H9 (cell line): ENCODE data around the gene PXDN. TPM values are rescaled to one million over a fixed set of nuclear protein-coding genes. Genes with fewer than 3 reads are reported as not detected.
"Not testable (repeated sequence)": the region's sequence is repeated elsewhere in the genome, so short reads cannot be mapped to it uniquely, and the experiment has no call there.

ENCODE experiments used
- DNase-seq: peaks from one replicate; pipeline ENCODE4 v3.0.0-alpha.2; 2017
- H2AFZ ChIP-seq: one replicate; pipeline ENCODE4 v1.6.1; 2013; ENCODE audit warnings: mild to moderate bottlenecking, low read length, control low read depth, moderate library complexity
- H2AK5ac ChIP-seq: 2 replicates; pipeline ENCODE4 v1.6.1; 2013; ENCODE audit warnings: low read length, control low read depth, mixed read lengths; ENCODE audit not compliant: insufficient read length
- H2BK120ac ChIP-seq: one replicate; pipeline ENCODE4 v1.6.1; 2013; ENCODE audit warnings: low read depth, mild to moderate bottlenecking, low read length, control low read depth, inconsistent platforms; ENCODE audit not compliant: poor library complexity, severe bottlenecking
- H2BK12ac ChIP-seq: 2 replicates; pipeline ENCODE4 v1.6.1; 2013; ENCODE audit warnings: low read length, control low read depth, mixed read lengths, low read depth; ENCODE audit not compliant: insufficient read length
- H2BK15ac ChIP-seq: 2 replicates; pipeline ENCODE4 v1.6.1; 2013; ENCODE audit warnings: low read depth, low read length, control low read depth
- H2BK20ac ChIP-seq: one replicate; pipeline ENCODE4 v1.6.1; 2013; ENCODE audit warnings: low read depth, mild to moderate bottlenecking, low read length, control low read depth, inconsistent platforms; ENCODE audit not compliant: poor library complexity, severe bottlenecking
- H2BK5ac ChIP-seq: 2 replicates; pipeline ENCODE4 v1.6.1; 2013; ENCODE audit warnings: low read length, control low read depth, mixed read lengths; ENCODE audit not compliant: insufficient read length
- H3K14ac ChIP-seq: 2 replicates; pipeline ENCODE4 v1.6.1; 2013; ENCODE audit warnings: low read length, control low read depth; ENCODE audit not compliant: insufficient read depth
- H3K18ac ChIP-seq: 2 replicates; pipeline ENCODE4 v1.6.1; 2013; ENCODE audit warnings: low read depth, mild to moderate bottlenecking, mixed read lengths, low read length, control low read depth; ENCODE audit not compliant: insufficient read length
- H3K23ac ChIP-seq: 2 replicates; pipeline ENCODE4 v1.6.1; 2013; ENCODE audit warnings: low read length, control low read depth, mixed read lengths, low read depth; ENCODE audit not compliant: insufficient read length
- H3K23me2 ChIP-seq: 2 replicates; pipeline ENCODE4 v1.6.1; 2013; ENCODE audit warnings: low read depth, mild to moderate bottlenecking, mixed read lengths, low read length, control low read depth; ENCODE audit not compliant: insufficient read length, poor library complexity, severe bottlenecking
- H3K27ac ChIP-seq: 2 replicates; pipeline ENCODE4 v1.5.1; 2013; ENCODE audit warnings: low read length, control low read depth, mixed read lengths, low read depth; ENCODE audit not compliant: insufficient read length
- H3K27me3 ChIP-seq: 2 replicates; pipeline ENCODE4 v1.6.1; 2013; ENCODE audit warnings: low read length, control low read depth, inconsistent platforms; ENCODE audit not compliant: insufficient read depth
- H3K4ac ChIP-seq: 2 replicates; pipeline ENCODE4 v1.6.1; 2013; ENCODE audit warnings: low read depth, mild to moderate bottlenecking, control low read depth, inconsistent platforms, low read length, moderate library complexity
- H3K4me1 ChIP-seq: 2 replicates; pipeline ENCODE4 v1.6.1; 2013; ENCODE audit warnings: low read length, control low read depth, inconsistent platforms; ENCODE audit not compliant: insufficient read depth
- H3K4me2 ChIP-seq: 2 replicates; pipeline ENCODE4 v1.6.1; 2013; ENCODE audit warnings: low read length, control low read depth, mixed read lengths; ENCODE audit not compliant: insufficient read length, insufficient read depth
- H3K56ac ChIP-seq: 2 replicates; pipeline ENCODE4 v1.6.1; 2013; ENCODE audit warnings: low read depth, mild to moderate bottlenecking, mixed read lengths, low read length, control low read depth; ENCODE audit not compliant: insufficient read length
- H3K79me1 ChIP-seq: 2 replicates; pipeline ENCODE4 v1.6.1; 2013; ENCODE audit warnings: low read depth, mild to moderate bottlenecking, moderate library complexity, low read length, control low read depth, inconsistent platforms; ENCODE audit not compliant: insufficient read depth, poor library complexity, severe bottlenecking
- H3K79me2 ChIP-seq: 2 replicates; pipeline ENCODE4 v1.6.1; 2013; ENCODE audit warnings: low read length, control low read depth, inconsistent platforms; ENCODE audit not compliant: insufficient read depth
- H3K9ac ChIP-seq: 2 replicates; pipeline ENCODE4 v1.6.1; 2013; ENCODE audit warnings: low read length, control low read depth, mixed read lengths; ENCODE audit not compliant: insufficient read length; ENCODE audit errors: extremely low read depth
- H3K9me3 ChIP-seq: one replicate; pipeline ENCODE4 v1.6.1; 2013; ENCODE audit warnings: low read depth, low read length, inconsistent platforms; ENCODE audit not compliant: control insufficient read depth
- H3T11ph ChIP-seq: one replicate; pipeline ENCODE4 v1.6.1; 2013; ENCODE audit warnings: mild to moderate bottlenecking, low read length, control low read depth, inconsistent platforms
- H4K20me1 ChIP-seq: one replicate; pipeline ENCODE4 v1.6.1; 2013; ENCODE audit not compliant: control insufficient read depth, insufficient read length, insufficient read depth
- H4K5ac ChIP-seq: 2 replicates; pipeline ENCODE4 v1.6.1; 2013; ENCODE audit warnings: low read depth, mild to moderate bottlenecking, mixed read lengths, low read length, control low read depth; ENCODE audit not compliant: insufficient read length
- H4K8ac ChIP-seq: replicated peaks from 2 replicates; pipeline ENCODE4 v1.6.1; 2013; ENCODE audit warnings: low read length, control low read depth, mixed read lengths, low read depth; ENCODE audit not compliant: insufficient read length
- H4K91ac ChIP-seq: 2 replicates; pipeline ENCODE4 v1.6.1; 2013; ENCODE audit warnings: low read depth, mild to moderate bottlenecking, moderate library complexity, mixed read lengths, low read length, control low read depth; ENCODE audit not compliant: insufficient read length
- H3K27ac Mint-ChIP-seq, 3 experiments: 2 replicates in 2 of 3; 3 replicates in 1 of 3; pipeline ENCODE4 v1.8.0; 2020 to 2021; ENCODE audit warnings: mixed read lengths in 3 of 3, mild to moderate bottlenecking in 1 of 3, moderate library complexity in 1 of 3
- H3K27me3 Mint-ChIP-seq: 2 replicates; pipeline ENCODE4 v1.8.0; 2021; ENCODE audit warnings: low read depth, mild to moderate bottlenecking, moderate library complexity, mixed read lengths
- H3K36me3 Mint-ChIP-seq, 3 experiments: 2 replicates in 2 of 3; 3 replicates in 1 of 3; pipeline ENCODE4 v1.8.0; 2020 to 2021; ENCODE audit warnings: low read depth in 3 of 3, mixed read lengths in 3 of 3; ENCODE audit not compliant: insufficient read depth in 1 of 3
- H3K4me1 Mint-ChIP-seq, 2 experiments: 2 replicates each; pipeline ENCODE4 v1.8.0; 2020; ENCODE audit warnings: mixed read lengths in 2 of 2
- H3K4me3 Mint-ChIP-seq, 2 experiments: 2 replicates in 1 of 2; 3 replicates in 1 of 2; pipeline ENCODE4 v1.8.0; 2020 to 2021; ENCODE audit warnings: mild to moderate bottlenecking in 2 of 2, mixed read lengths in 2 of 2, moderate library complexity in 1 of 2
- H3K9me3 Mint-ChIP-seq, 2 experiments: 2 replicates in 1 of 2; 3 replicates in 1 of 2; pipeline ENCODE4 v1.8.0; 2020; ENCODE audit warnings: mild to moderate bottlenecking in 2 of 2, mixed read lengths in 2 of 2, moderate library complexity in 1 of 2
- WGBS: extraction: QIAGEN DNeasy Blood & Tissue Kit; methylation state at CpG from one replicate; pipeline ENCODE4 v1.1.7; 2013; ENCODE audit warnings: missing lambda C conversion rate, low lambda C conversion rate, mixed read lengths; ENCODE audit not compliant: insufficient read length; ENCODE audit errors: extremely low coverage; 5-methylcytosine and 5-hydroxymethylcytosine counted together
- total RNA-seq: library from RNA; stranded (reverse); gene quantifications from 2 replicates; pipeline ENCODE4 v1.2.1, GENCODE V29; 2021
- TF ChIP-seq, protein P1 (sequence below): fragments of 200-600 bp; sonication (generic); conservative IDR thresholded peaks from 3 replicates; pipeline ENCODE4 v1.8.0; 2021; ENCODE audit warnings: antibody characterized with exemption, mild to moderate bottlenecking

PXDN gene
- total RNA-seq, 1 experiment from 2014 or later = 146 TPM

DNA sequence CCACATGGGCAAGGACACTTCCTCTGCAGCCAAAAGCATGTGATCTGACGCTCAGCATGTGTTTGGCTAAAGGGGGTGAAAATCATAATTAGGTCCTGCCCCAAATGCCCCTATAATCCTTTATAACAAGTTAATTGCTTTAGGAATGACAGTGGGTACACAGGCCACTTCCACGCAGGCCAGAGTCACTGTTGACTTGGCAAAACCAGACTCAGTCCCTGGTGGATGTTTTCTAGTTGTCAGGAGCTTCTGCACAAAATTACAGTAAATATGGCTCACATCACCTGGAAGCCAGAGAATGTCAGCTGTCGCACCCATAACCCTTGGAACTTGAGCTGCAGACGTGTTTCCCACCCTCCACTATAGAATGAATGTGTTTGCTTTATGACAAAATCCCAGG lies 13.3 kb upstream of the PXDN start:
- H3K79me1 ChIP-seq = no peaks in the 10 kb centered on the region
- no peak overlapping the region for H2AFZ ChIP-seq
- no peak overlapping the region for H2BK5ac ChIP-seq
- no peaks in the 10 kb centered on the region for H3K4me1 ChIP-seq
- no peak overlapping the region for H3K23ac ChIP-seq
- H2BK15ac ChIP-seq = no peak overlapping the region
- no peak overlapping the region for H3K18ac ChIP-seq
- no peak overlapping the region for H3K9ac ChIP-seq
- H3K4ac ChIP-seq = no peak overlapping the region
- no peak overlapping the region for H3K56ac ChIP-seq
- H3K27me3 Mint-ChIP-seq = peaks cover 35% of the 10 kb centered on the region
- H3K14ac ChIP-seq = no peak overlapping the region
- H4K91ac ChIP-seq = no peak overlapping the region
- no peak overlapping the region for H3T11ph ChIP-seq
- H3K27ac ChIP-seq = no peak overlapping the region
- no peaks in the 10 kb centered on the region for H3K79me2 ChIP-seq
- H4K20me1 ChIP-seq = no peaks in the 10 kb centered on the region
- H3K9me3 Mint-ChIP-seq = peaks cover 41 to 45% of the 10 kb centered on the region in 2 experiments
- H2BK20ac ChIP-seq = no peak overlapping the region
- H2AK5ac ChIP-seq = no peak overlapping the region
- H4K8ac ChIP-seq = no peak overlapping the region
- no peak for DNase-seq
- H3K27ac Mint-ChIP-seq = no peak overlapping the region
- H3K27me3 ChIP-seq = no peaks in the 10 kb centered on the region
- H3K23me2 ChIP-seq = no peaks in the 10 kb centered on the region
- no peak overlapping the region for H3K4me2 ChIP-seq
- H3K36me3 Mint-ChIP-seq = peaks cover 12 to 35% (median 18%) of the 10 kb centered on the region in 3 experiments
- no CpG with 5 or more reads among the region's 4 CpGs for WGBS
- H3K9me3 ChIP-seq = peaks cover 16% of the 10 kb centered on the region
- no peak overlapping the region for H4K5ac ChIP-seq
- no peak overlapping the region for H3K4me3 Mint-ChIP-seq
- no peak overlapping the region for H2BK12ac ChIP-seq
- H2BK120ac ChIP-seq = no peak overlapping the region
- H3K4me1 Mint-ChIP-seq = no peaks in the 10 kb centered on the region; a peak in 1 of 4 replicates
- TF ChIP-seq, protein P1, sequence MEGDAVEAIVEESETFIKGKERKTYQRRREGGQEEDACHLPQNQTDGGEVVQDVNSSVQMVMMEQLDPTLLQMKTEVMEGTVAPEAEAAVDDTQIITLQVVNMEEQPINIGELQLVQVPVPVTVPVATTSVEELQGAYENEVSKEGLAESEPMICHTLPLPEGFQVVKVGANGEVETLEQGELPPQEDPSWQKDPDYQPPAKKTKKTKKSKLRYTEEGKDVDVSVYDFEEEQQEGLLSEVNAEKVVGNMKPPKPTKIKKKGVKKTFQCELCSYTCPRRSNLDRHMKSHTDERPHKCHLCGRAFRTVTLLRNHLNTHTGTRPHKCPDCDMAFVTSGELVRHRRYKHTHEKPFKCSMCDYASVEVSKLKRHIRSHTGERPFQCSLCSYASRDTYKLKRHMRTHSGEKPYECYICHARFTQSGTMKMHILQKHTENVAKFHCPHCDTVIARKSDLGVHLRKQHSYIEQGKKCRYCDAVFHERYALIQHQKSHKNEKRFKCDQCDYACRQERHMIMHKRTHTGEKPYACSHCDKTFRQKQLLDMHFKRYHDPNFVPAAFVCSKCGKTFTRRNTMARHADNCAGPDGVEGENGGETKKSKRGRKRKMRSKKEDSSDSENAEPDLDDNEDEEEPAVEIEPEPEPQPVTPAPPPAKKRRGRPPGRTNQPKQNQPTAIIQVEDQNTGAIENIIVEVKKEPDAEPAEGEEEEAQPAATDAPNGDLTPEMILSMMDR = no peak

DNA sequence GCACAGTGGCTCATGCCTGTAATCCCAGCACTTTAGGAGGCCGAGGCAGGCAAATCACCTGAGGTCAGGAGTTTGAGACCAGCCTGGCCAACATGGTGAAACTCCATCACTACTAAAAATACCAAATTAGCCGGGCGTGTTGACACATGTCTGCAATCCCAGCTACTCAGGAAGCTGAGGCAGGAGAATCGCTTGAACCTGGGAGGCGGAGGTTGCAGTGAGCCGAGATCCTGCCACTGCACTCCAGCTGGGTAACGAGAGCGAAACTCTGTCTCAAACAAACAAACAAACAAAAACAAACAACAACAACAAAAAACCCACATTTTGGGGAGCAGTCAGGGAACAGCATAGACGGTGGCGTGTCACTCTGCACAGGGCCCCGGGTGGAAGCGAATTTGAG lies 12.8 kb upstream of the PXDN start:
- not testable (repeated sequence) for H3K27ac Mint-ChIP-seq, H2AFZ ChIP-seq, DNase-seq, H2BK12ac ChIP-seq, H3T11ph ChIP-seq, H3K4ac ChIP-seq, H2BK5ac ChIP-seq, H4K8ac ChIP-seq, H3K4me3 Mint-ChIP-seq, H3K56ac ChIP-seq, H3K4me1 Mint-ChIP-seq, H4K91ac ChIP-seq, H2BK120ac ChIP-seq, H3K18ac ChIP-seq, H3K23ac ChIP-seq, H4K20me1 ChIP-seq, H3K14ac ChIP-seq, H2AK5ac ChIP-seq, H2BK15ac ChIP-seq, H3K23me2 ChIP-seq, H3K4me2 ChIP-seq, H4K5ac ChIP-seq, H3K79me1 ChIP-seq, H3K79me2 ChIP-seq, H3K27me3 ChIP-seq, H2BK20ac ChIP-seq, H3K9ac ChIP-seq, H3K27ac ChIP-seq, H3K4me1 ChIP-seq
- Mint-ChIP-seq H3K27me3 (peaks cover 31% of the 10 kb centered on the region), H3K36me3 (peaks cover 12 to 35% (median 18%) of the 10 kb centered on the region in 3 experiments), H3K9me3 (peaks cover 41 to 43% of the 10 kb centered on the region in 2 experiments)
- peaks cover 16% of the 10 kb centered on the region for H3K9me3 ChIP-seq
- no CpG with 5 or more reads among the region's 12 CpGs for WGBS
